Measurements from ENCODE around the gene CROT.

CROT gene

DNA sequence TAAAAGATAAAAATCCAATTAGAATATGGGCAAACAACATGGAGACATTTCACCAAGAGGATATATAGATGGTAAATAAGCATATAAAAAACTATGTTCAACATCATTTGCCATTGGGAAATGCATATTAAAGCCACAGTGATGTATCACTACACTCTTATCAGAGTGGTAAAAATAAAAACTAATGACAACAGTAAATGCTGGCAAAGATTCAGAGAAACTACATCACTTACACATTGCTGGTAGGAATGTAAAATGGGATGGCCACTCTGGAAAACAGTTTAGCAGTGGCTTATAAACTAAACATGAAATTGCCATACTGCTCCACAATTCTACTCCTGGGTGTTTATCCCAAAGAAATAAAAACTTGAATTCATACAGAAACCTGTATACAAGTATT lies 59.2 kb downstream of the CROT start:
- Histone ChIP-seq H3K9me3 (ENCODE audit: insufficient read depth, low read depth, low read length) (no peaks in the 10 kb centered on the region), H3K9ac (ENCODE audit: low read depth, low read length, poor library complexity, severe bottlenecking) (no peak overlapping the region), H3K36me3 (ENCODE audit: insufficient read depth, low read length) (no peaks in the 10 kb centered on the region), H3K4me3 (ENCODE audit: low read length, poor library complexity, severe bottlenecking) (no peak overlapping the region), H3K9me2 (replicated peaks; ENCODE audit: low read depth, low read length) (no peaks in the 10 kb centered on the region), H3K79me2 (ENCODE audit: insufficient read depth, low read length) (no peaks in the 10 kb centered on the region), H3K4me2 (ENCODE audit: low read depth, low read length, poor library complexity, severe bottlenecking) (no peak overlapping the region), H3K27me3 (ENCODE audit: insufficient read depth, low read length, poor library complexity, severe bottlenecking) (no peaks in the 10 kb centered on the region), H2AFZ (ENCODE audit: low read length) (no peak overlapping the region), H3F3A (ENCODE audit: low read depth) (no peaks in the 10 kb centered on the region), H4K20me1 (ENCODE audit: insufficient read depth, low read length, poor library complexity, severe bottlenecking) (no peaks in the 10 kb centered on the region), H3K4me1 (ENCODE audit: insufficient read depth, low read length, poor library complexity, severe bottlenecking) (no peaks in the 10 kb centered on the region)
- no peak for TF ChIP-seq EZH2phosphoT487 (IDR thresholded peaks at IDR 0.05; ENCODE audit: borderline replicate concordance)
- no peak for TF ChIP-seq CTCF (conservative IDR thresholded peaks at IDR 0.05; ENCODE audit: low read length)

DNA sequence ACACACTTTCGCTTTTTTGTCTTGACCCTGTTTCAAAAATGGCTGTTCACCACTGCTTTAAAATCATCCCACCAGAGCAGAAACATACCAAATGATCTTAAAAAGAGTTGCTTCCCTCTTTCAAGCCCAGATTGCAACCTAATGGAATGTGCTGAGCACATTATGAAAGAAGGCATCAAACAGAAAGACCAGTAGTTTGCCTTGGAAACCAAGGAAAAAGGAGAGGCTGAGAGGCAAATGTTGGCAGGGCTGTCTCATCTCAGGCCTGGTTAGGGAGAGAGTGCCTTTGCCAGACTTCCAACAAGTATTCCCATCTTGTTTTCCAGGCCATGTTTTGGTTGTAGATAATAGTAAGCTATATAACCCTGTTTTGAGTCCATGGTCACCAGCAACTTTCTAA lies 65.7 kb downstream of the CROT start:
- Histone ChIP-seq H3F3A (ENCODE audit: low read depth) (no peaks in the 10 kb centered on the region), H3K27me3 (ENCODE audit: insufficient read depth, low read length, poor library complexity, severe bottlenecking) (no peaks in the 10 kb centered on the region), H2AFZ (ENCODE audit: low read length) (no peak overlapping the region), H3K9ac (ENCODE audit: low read depth, low read length, poor library complexity, severe bottlenecking) (no peak overlapping the region), H4K20me1 (ENCODE audit: insufficient read depth, low read length, poor library complexity, severe bottlenecking) (no peaks in the 10 kb centered on the region), H3K9me2 (replicated peaks; ENCODE audit: low read depth, low read length) (no peaks in the 10 kb centered on the region), H3K4me3 (ENCODE audit: low read length, poor library complexity, severe bottlenecking) (no peak overlapping the region), H3K4me1 (ENCODE audit: insufficient read depth, low read length, poor library complexity, severe bottlenecking) (no peaks in the 10 kb centered on the region), H3K9me3 (ENCODE audit: insufficient read depth, low read depth, low read length) (no peaks in the 10 kb centered on the region), H3K4me2 (ENCODE audit: low read depth, low read length, poor library complexity, severe bottlenecking) (no peak overlapping the region), H3K79me2 (ENCODE audit: insufficient read depth, low read length) (no peaks in the 10 kb centered on the region), H3K36me3 (ENCODE audit: insufficient read depth, low read length) (no peaks in the 10 kb centered on the region)
- TF ChIP-seq EZH2phosphoT487 (IDR thresholded peaks at IDR 0.05; ENCODE audit: borderline replicate concordance) (no peak), CTCF (conservative IDR thresholded peaks at IDR 0.05; ENCODE audit: low read length) (no peak)

DNA sequence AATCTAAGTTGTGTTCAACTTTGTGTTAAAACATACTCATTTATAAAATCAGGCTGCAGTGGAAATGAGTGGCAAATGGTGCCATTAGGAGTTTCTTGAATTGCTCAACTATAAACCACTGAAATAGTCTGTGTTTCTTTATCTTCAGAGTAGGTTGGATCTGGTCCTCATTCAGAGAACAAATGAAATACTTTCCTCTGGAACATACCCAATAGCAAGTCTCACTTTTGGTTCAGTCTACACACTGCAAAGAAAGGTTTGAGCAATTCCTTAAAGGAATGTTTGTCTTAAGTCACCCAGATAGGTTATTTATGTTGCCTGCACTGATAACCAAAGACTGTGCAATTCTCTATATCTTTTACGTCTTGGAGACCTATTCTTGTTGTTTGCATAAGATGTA lies 67.6 kb downstream of the CROT start:
- H3K4me2 ChIP-seq (ENCODE audit: low read depth, low read length, poor library complexity, severe bottlenecking): no peak overlapping the region
- H3K4me3 ChIP-seq (ENCODE audit: low read length, poor library complexity, severe bottlenecking): no peak overlapping the region
- no peak for TF ChIP-seq CTCF (conservative IDR thresholded peaks at IDR 0.05; ENCODE audit: low read length)
- no peak for TF ChIP-seq EZH2phosphoT487 (IDR thresholded peaks at IDR 0.05; ENCODE audit: borderline replicate concordance)
- no peak overlapping the region for H3K9ac ChIP-seq (ENCODE audit: low read depth, low read length, poor library complexity, severe bottlenecking)
- no peaks in the 10 kb centered on the region for H3K4me1 ChIP-seq (ENCODE audit: insufficient read depth, low read length, poor library complexity, severe bottlenecking)
- no peaks in the 10 kb centered on the region for H3K27me3 ChIP-seq (ENCODE audit: insufficient read depth, low read length, poor library complexity, severe bottlenecking)
- no peaks in the 10 kb centered on the region for H4K20me1 ChIP-seq (ENCODE audit: insufficient read depth, low read length, poor library complexity, severe bottlenecking)
- H3F3A ChIP-seq (ENCODE audit: low read depth): no peaks in the 10 kb centered on the region
- no peaks in the 10 kb centered on the region for H3K9me3 ChIP-seq (ENCODE audit: insufficient read depth, low read depth, low read length)
- H2AFZ ChIP-seq (ENCODE audit: low read length): no peak overlapping the region
- no peaks in the 10 kb centered on the region for H3K79me2 ChIP-seq (ENCODE audit: insufficient read depth, low read length)
- H3K9me2 ChIP-seq (replicated peaks; ENCODE audit: low read depth, low read length): no peaks in the 10 kb centered on the region
- no peaks in the 10 kb centered on the region for H3K36me3 ChIP-seq (ENCODE audit: insufficient read depth, low read length)
